SK-N-MC (cell line): ENCODE measurements around the gene APOBEC3B.

Source experiments
- EZH2 ChIP-seq: fragments of 200-600 bp; sonication (generic); IDR thresholded peaks from one replicate; pipeline ENCODE4 v1.6.1; 2017; ENCODE audit warnings: antibody characterized with exemption
- FOXP2 ChIP-seq: optimal IDR thresholded peaks from 2 replicates; pipeline ENCODE3; 2011; ENCODE audit warnings: mild to moderate bottlenecking, moderate library complexity; ENCODE audit not compliant: insufficient read depth; ENCODE audit errors: extremely low read length, control extremely low read depth
- POLR2AphosphoS5 ChIP-seq: IDR thresholded peaks from 2 replicates; pipeline ENCODE4 v1.6.1; 2012; ENCODE audit warnings: mild to moderate bottlenecking, low read depth, low read length, borderline replicate concordance

DNA sequence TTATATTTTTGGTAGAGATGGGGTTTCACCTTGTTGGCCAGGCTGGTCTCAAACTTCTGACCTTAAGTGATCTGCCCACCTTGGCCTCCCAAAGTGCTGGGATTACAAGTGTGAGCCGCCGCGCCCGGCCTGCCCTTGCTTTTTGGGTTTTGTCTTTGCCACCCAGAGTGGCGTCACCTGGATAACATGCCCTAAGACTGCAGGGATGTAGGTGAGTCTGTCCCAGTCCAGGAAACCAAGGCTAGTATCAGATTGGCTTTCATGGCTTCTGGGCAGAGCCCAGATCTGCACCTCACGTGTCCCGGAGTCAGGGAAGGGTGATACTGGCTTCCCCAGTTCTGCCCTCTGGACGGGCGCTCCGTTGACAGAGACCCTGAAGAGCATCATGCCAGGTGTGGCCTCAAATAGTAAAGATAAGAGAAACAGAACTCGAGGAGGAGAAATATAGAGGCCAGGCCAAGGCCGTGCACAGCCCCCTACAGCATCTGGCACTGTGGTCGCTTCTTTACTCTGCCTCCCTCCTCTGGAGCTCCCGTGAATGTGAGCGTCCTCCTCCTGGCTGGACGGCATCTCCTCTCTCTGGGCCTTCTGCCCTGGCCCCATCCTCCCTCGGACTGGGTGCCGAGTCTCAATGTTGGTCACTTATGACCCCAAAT, 7.8 kb upstream of the APOBEC3B start:
- no peak for TF ChIP-seq POLR2AphosphoS5
- no peak for TF ChIP-seq EZH2
- TF ChIP-seq FOXP2 = no peak
